GM21717 (cell line): ENCODE measurements around the gene SHANK1.
"Not testable (repeated sequence)": the region's sequence is repeated elsewhere in the genome, so short reads cannot be mapped to it uniquely, and the experiment has no call there.

Experiments used
- ATAC-seq: cut with Tn5 transposase; IDR thresholded peaks from one replicate; pipeline ENCODE4 v1.9.1; 2021; ENCODE audit warnings: mild to moderate bottlenecking, moderate library complexity; ENCODE audit not compliant: unreplicated experiment

SHANK1 gene

GRCh38 chr19:50640368-50640767, 79.2 kb downstream of the SHANK1 start:
- ATAC-seq, result no peak

DNA sequence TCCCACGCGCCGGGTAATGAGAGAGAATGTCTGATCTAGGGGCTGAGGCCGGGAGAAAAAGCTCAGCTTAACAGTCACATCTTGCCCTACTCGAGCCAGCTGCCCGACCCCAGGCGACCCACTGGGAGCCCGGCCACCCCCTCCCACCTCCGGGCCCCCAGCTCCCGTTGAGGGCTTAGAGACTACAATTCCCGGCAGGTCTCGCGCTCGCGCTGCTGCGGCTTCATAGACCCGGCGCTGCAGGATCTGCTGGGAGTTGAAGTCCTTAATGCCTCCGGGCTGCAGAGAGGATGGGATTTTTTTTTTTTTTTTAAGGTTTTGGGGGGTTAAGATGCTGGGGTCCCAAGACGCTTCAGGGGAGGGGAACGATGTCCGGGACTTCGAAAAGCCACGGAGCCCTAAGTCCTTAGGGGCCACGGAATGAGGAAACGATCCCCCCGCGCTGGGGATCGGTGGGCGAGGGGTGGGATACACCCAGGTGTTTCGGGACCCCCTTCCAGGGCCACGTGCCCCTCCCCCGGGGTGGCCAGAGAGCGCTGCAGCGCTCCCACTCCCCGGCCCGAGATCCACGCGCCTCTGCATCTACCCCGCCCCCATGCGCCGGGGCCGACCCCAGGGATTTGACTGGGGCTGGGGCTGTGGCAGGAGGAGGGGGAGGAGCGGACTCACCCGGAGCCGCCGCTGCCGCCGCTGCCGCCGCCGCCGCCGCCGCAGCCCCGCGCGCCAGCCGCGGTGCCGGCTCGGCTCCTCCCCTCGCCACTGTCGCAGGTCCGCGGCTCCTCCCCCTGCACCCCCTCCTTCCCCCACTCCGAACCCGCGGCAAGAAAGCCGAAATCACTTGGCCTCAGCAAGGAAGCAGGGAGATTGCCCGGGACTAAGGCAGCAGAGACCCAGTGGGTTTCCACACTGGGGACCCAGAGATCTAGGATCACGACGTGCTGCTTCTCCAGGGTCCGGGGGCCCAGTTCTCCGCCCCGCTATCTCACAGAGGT, 80.2 kb downstream of the SHANK1 start, which contains the start of gene SYT3:
TSS of gene SYT3 (minus strand) at position 761 of the 992 bp plus-strand sequence. CDS start 2,470 bp downstream, outside the sequence.
- ATAC-seq, result no peak

DNA sequence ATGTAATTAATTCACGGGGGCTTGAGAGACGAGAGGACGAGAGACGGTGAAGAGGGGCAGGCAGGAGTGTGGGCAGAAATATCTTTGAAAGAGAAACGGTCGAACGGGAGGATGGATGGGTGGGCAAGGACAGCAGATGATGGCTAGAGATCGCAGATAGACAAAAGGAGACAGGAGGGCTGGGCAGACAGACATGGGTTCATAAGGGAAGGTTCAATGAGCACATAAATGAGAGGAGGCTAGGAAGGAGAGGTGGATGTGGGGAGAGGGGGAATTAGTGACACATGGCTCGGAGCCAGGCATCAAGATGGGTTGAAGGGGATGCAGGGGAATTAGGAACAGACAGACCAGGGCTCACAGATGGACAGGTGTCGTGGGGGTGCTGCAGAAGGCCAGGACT, 81.0 kb downstream of the SHANK1 start:
- no peak for ATAC-seq

GRCh38 chr19:50636317-50637085, 83.1 kb downstream of the SHANK1 start:
- no peak for ATAC-seq

DNA sequence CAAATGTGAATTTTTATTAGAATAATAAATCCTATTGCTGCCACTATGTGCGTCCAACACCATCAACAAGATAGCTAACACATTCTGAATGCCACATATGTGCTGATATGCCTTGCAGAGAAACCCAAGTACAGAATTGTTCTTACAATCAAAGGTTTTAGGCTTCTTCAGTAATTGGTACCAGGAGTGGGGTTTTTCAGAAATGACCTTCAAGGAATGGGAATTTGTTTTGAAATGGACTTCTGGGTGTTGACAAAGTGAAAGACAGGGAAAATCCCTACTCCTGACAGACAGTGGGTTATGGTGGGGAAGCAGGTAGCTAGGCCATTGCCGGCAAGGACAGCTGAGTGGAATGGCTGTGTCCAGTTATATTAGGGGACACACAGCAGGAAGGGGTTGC, 85.6 kb downstream of the SHANK1 start:
- no peak for ATAC-seq

DNA sequence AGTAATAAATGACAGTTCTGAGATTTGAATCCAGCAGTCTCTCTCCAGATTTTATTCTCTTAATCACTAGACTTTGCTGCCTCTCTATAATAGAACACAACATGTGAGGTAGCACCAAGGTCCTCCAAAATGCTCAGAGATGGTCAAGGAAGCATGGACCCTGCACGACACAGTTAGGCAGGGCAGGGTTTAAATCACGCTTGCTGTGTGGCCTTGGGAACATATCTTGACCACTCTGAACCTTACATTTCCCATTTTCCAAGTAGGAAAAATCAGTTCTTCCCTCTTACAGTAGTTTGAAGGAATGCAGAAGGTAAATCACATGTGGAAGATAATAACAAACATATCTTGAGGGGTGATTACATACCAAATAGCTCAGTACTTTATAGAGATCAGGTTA, 86.2 kb downstream of the SHANK1 start:
- no peak for ATAC-seq

DNA sequence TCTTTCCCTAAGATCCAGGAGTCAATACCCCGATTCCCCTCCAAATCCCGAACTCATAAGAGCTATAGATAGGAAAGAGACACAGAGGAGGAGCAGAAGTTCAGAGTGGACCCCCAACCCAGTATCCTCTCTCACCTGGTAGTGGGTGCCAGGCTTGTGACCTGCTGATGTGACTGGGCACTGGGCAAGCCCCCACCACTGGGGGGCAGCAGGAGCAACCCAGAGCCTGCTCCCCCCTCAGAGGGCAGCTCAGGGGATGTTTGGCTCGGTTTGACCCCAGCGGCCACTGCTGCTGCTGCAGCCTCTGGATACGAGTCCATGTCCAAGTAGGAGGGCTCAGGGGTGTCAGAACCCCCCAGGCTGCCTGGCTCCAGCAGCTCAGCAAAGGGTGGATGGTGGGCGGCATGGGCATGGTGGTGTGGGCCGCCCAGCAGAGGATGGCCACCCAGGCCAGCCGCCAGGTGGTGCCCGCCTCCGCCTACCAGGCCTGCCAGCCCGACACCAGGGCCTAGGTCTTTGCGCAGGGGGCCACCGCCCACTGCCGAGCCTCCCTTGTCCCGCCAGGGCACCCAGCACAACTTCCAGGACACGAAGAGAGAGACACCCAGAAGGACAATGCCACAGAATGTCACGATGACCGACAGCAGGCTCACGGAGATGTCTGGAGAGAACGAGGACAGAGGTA, 87.3 kb downstream of the SHANK1 start:
- ATAC-seq, result no peak

DNA sequence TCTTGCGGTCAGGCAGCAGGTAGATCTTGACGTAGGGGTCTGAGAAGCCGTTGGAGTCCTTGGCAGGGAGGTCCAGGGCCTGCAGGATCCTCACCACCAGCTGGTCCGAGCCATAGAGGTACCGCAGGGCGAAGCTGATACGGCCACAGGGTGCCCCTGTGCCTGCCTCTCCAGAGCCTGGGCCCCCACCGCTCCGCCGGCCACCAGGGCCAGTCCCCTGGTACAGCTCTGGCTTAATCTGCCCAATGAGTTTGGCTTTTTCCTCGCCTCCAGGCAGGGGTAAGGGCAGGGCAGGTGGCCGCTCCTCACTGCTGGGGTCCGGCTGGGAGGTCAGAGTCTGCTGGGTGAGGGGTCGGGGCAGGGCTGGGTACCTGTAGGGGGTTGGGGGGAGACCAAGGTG, 89.8 kb downstream of the SHANK1 start:
- no peak for ATAC-seq

- no peak for ATAC-seq
Measured at GRCh38 chr19:50629194-50629593, 90.4 kb downstream of the SHANK1 start.

- ATAC-seq, result no peak
Measured at GRCh38 chr19:50628551-50628950, 91.1 kb downstream of the SHANK1 start.

DNA sequence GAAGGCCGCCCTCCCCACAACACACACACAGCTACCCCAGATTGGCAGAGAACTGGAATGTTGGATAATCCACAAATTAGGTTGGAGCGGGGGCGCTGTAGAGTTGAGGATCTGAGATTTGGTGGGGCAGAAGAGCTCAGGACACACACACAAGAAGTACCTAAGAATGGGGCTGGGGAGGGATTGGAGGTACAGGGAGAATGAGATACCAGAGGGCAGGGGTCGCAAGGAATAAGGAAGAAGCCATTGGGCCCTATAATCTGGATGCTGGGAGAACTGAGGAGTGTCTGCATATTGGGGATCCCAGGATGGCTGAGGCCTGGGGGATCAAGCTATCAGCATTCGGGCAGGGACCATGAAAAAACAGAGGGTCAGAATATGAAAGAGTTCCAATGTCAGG, 91.5 kb downstream of the SHANK1 start:
- no peak for ATAC-seq

DNA sequence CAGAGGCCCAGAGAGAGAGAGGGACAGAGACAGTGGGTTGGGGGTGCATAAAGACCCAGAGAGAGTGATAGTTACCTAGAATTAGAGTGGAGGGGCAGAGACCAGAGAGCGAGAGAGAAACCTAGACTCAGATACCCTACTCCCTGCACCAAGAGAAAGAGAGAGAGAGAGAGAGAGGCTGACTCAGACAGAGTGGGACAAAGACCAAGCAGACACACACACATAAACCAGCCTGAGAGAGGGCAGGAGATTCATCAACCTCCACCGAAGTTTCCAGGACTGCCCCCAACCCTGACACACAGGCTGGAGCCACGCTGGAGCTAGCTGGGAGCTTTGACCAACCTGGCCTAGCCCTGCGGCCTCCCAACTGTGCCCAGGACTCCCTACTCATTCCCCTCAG, 92.8 kb downstream of the SHANK1 start:
- ATAC-seq, result no peak

- no peak for ATAC-seq
Measured at GRCh38 chr19:50626011-50626410, 93.6 kb downstream of the SHANK1 start.

GRCh38 chr19:50624949-50625600, 94.5 kb downstream of the SHANK1 start:
- no peak for ATAC-seq

- ATAC-seq, result not testable (repeated sequence)
Measured at GRCh38 chr19:50620394-50620906, 99.2 kb downstream of the SHANK1 start.

DNA sequence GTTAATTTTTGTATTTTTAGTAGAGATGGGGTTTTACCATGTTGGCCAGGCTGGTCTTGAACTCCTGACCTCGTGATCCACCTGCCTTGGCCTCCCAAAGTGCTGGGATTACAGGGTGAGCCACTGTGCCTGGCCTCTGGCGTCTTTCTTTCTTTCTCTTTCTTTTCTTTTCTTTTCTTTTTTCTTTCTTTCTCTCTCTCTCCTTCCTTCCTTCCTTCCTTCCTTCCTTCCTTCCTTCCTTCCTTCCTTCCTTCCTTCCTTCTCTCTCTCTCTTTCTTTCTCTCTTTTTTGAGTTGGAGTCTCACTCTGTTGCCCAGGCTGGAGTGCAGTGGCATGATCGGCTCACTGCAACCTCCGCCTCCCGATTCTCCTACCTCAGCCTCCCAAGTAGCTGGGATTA, 100.4 kb downstream of the SHANK1 start:
- not testable (repeated sequence) for ATAC-seq

DNA sequence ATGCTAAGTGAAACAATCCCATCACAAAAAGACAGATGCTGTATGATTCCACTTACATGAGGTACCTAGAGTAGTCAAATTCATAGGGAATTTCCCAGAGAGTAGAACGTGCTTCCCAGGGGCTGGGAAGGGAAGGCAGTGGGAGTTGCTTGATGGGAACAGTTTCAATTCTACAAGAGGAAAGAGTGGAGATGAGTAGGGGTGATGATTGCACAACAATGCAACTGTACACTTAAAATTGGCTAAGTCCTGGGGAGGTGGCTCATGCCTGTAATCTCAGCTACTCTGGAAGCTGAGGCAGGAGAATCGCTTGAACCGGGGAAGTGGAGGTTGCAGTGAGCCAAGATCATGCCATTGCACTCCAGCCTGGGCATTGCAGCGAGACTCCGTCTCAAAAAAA, 101.2 kb downstream of the SHANK1 start:
- ATAC-seq, result not testable (repeated sequence)

GRCh38 chr19:50612504-50613404, 106.8 kb downstream of the SHANK1 start:
- not testable (repeated sequence) for ATAC-seq
